Measurements from ENCODE around the gene ATP9B. TPM values are rescaled to one million over a fixed set of nuclear protein-coding genes. Genes with fewer than 3 reads are reported as not detected.

The ATP9B gene, protein sequence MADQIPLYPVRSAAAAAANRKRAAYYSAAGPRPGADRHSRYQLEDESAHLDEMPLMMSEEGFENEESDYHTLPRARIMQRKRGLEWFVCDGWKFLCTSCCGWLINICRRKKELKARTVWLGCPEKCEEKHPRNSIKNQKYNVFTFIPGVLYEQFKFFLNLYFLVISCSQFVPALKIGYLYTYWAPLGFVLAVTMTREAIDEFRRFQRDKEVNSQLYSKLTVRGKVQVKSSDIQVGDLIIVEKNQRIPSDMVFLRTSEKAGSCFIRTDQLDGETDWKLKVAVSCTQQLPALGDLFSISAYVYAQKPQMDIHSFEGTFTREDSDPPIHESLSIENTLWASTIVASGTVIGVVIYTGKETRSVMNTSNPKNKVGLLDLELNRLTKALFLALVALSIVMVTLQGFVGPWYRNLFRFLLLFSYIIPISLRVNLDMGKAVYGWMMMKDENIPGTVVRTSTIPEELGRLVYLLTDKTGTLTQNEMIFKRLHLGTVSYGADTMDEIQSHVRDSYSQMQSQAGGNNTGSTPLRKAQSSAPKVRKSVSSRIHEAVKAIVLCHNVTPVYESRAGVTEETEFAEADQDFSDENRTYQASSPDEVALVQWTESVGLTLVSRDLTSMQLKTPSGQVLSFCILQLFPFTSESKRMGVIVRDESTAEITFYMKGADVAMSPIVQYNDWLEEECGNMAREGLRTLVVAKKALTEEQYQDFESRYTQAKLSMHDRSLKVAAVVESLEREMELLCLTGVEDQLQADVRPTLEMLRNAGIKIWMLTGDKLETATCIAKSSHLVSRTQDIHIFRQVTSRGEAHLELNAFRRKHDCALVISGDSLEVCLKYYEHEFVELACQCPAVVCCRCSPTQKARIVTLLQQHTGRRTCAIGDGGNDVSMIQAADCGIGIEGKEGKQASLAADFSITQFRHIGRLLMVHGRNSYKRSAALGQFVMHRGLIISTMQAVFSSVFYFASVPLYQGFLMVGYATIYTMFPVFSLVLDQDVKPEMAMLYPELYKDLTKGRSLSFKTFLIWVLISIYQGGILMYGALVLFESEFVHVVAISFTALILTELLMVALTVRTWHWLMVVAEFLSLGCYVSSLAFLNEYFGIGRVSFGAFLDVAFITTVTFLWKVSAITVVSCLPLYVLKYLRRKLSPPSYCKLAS
- total RNA-seq: 6.9 and 10.7 TPM in 2 replicates

DNA sequence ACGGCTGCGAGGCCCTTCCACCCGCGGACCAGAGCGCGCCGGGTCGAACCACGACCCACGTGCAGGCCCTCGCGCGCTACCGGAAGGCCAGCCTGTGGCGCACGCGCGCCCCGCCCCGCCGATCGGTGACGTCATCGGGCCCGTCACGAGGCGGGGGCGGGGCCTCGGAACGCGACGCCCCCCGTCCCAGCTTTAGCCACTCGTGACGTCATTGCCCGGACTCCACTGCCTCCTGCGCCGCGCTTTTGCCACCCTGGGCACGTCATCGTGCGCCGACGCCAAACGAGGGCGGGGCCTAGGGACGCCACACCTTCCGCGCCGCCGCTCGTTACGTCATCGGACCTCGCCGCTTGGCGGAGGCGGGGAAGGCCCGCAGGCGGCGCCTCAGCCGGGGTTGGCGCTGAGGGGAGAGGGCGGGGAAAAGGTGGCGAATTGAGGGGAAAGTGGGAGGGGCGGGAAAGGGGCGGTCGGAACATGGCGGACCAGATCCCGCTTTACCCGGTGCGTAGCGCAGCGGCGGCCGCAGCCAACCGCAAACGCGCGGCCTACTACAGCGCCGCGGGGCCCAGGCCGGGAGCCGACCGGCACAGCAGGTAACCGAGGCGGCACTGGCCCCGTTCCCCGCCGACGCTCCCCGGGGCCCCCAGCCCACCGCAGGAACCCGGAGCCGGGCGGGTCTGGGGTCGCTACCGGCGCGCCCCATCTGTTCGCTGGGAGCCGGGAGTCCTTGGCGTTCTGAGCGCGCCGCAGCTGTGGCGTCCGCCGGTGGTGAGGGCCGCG lies at the start of gene ATP9B:
TSS of gene ATP9B (plus strand) at position 458 of the 780 bp plus-strand sequence. CDS start at position 475, 17 bp downstream.

DNA sequence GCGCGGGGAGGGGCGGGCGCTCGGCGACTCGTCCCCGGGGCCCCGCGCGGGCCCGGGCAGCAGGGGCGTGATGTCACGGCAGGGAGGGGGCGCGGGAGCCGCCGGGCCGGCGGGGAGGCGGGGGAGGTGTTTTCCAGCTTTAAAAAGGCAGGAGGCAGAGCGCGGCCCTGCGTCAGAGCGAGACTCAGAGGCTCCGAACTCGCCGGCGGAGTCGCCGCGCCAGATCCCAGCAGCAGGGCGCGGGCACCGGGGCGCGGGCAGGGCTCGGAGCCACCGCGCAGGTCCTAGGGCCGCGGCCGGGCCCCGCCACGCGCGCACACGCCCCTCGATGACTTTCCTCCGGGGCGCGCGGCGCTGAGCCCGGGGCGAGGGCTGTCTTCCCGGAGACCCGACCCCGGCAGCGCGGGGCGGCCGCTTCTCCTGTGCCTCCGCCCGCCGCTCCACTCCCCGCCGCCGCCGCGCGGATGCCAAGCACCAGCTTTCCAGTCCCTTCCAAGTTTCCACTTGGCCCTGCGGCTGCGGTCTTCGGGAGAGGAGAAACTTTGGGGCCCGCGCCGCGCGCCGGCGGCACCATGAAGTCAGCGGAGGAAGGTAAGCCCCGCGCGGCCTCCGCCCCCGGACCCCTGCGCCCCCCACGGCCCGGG lies 326.7 kb downstream of the ATP9B start, which contains the start of gene NFATC1:
TSS of gene NFATC1 (plus strand) at position 170 of the 644 bp plus-strand sequence. CDS start at position 465, 295 bp downstream.

Other genes starting within 250 kb of the ATP9B start
- gene SALL3, start 89.6 kb upstream of the ATP9B start, total RNA-seq: not detected in 2 replicates

All from myometrial cell (primary cell).